Dermis blood vessel endothelial cell (primary cell): ENCODE measurements around the gene OR12D1. TPM values are rescaled to one million over a fixed set of nuclear protein-coding genes. Genes with fewer than 3 reads are reported as not detected.
A peak's percentile ranks its signal among the peaks of the same experiment; 100 is the strongest.

ENCODE experiments used
- DNase-seq: peaks from one replicate; pipeline ENCODE4 v3.0.0; 2010
- total RNA-seq: library from RNA; depleted of rRNA; stranded (reverse); fragments of >200 nt; gene quantifications from 2 replicates; pipeline ENCODE4 v1.2.3, GENCODE V29; 2014

The OR12D1 gene
- total RNA-seq, 1 donor from 2014 or later, result not detected

DNA sequence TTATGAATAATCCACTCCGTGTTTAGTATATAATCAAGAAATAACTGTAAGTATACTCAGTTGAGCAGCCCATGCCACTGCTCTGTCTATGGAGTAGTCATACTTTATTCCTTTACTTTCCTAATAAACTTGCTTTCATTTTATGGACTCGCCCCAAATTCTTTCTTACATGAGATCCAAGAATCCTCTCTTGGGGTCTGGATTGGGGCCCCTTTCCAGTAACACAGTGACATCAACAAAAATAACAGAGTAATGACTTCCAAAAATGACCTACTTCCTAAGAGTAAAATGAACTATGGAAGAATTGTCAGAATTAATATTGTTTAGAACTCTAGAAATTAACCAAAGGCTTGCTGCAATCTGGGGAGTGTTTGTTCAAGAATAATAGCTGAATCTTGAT lies 51.1 kb downstream of the OR12D1 start:
- DNase-seq, result no peak

GRCh38 chr6:29466241-29466640 lies 51.5 kb downstream of the OR12D1 start:
- DNase-seq, result peak; percentile 19

Other genes with a start within 250 kb of the OR12D1 start
- not detected in 2 replicates for gene OR2J2, start 244.0 kb upstream of the OR12D1 start, total RNA-seq
- gene OR14J1, start 113.2 kb upstream of the OR12D1 start, total RNA-seq, result not detected in 2 replicates
- gene OR5V1, start 46.1 kb upstream of the OR12D1 start, total RNA-seq, result not detected in 2 replicates
- gene OR12D3, start 39.6 kb upstream of the OR12D1 start, total RNA-seq, result not detected in 2 replicates
- gene OR12D2, start 19.3 kb upstream of the OR12D1 start, total RNA-seq, result not detected in 2 replicates
- not detected in 2 replicates for gene OR10C1, start 24.4 kb downstream of the OR12D1 start, total RNA-seq
- not detected in 2 replicates for gene OR11A1, start 42.1 kb downstream of the OR12D1 start, total RNA-seq
- gene OR2H1, start 42.2 kb downstream of the OR12D1 start, total RNA-seq, result not detected in 2 replicates
- gene MAS1L, start 73.0 kb downstream of the OR12D1 start, total RNA-seq, result not detected in 2 replicates
- gene UBD, start 144.8 kb downstream of the OR12D1 start, total RNA-seq, result 5.8 and 82.4 TPM in 2 replicates
- not detected in 2 replicates for gene OR2H2, start 170.2 kb downstream of the OR12D1 start, total RNA-seq
- gene GABBR1, start 218.3 kb downstream of the OR12D1 start, total RNA-seq, result 1.0 and 5.4 TPM in 2 replicates
- not detected in 2 replicates for gene MOG, start 242.2 kb downstream of the OR12D1 start, total RNA-seq